ENCODE results near the gene TMEM207. TPM values are rescaled to one million over a fixed set of nuclear protein-coding genes. Genes with fewer than 3 reads are reported as not detected.
A peak's percentile ranks its signal among the peaks of the same experiment; 100 is the strongest.

The TMEM207 gene
- total RNA-seq, 1 donor from 2014 or later, result not detected

- no peak for DNase-seq (ENCODE audit: low spot score)
These were observed 63.7 kb downstream of the TMEM207 start for GRCh38 chr3:190385731-190386688.

GRCh38 chr3:190384309-190384756 is 65.4 kb downstream of the TMEM207 start:
- peak; percentile 55 for DNase-seq (ENCODE audit: low spot score)

GRCh38 chr3:190382082-190382481 is 67.6 kb downstream of the TMEM207 start:
- no peak for DNase-seq (ENCODE audit: low spot score)

- no peak for DNase-seq (ENCODE audit: low spot score)
These were observed 68.3 kb downstream of the TMEM207 start for GRCh38 chr3:190381441-190381840.

GRCh38 chr3:190380184-190380583 is 69.5 kb downstream of the TMEM207 start:
- DNase-seq (ENCODE audit: low spot score), result no peak

Other genes starting within 250 kb of the TMEM207 start
- 64.2 TPM for gene CLDN1, start 127.5 kb downstream of the TMEM207 start, total RNA-seq
- gene CLDN16, start 61.7 kb downstream of the TMEM207 start, total RNA-seq, result 1.1 TPM
- 32.0 TPM for gene IL1RAP, start 64.2 kb upstream of the TMEM207 start, total RNA-seq